Epidermal melanocyte (primary cell): ENCODE results near the gene MEIOC.
"Not testable (repeated sequence)": the region's sequence is repeated elsewhere in the genome, so short reads cannot be mapped to it uniquely, and the experiment has no call there.

Source experiments
- DNase-seq: peaks from one replicate; pipeline ENCODE4 v3.0.0; 2011; ENCODE audit warnings: low spot score; ENCODE audit not compliant: insufficient read length

MEIOC gene

DNA sequence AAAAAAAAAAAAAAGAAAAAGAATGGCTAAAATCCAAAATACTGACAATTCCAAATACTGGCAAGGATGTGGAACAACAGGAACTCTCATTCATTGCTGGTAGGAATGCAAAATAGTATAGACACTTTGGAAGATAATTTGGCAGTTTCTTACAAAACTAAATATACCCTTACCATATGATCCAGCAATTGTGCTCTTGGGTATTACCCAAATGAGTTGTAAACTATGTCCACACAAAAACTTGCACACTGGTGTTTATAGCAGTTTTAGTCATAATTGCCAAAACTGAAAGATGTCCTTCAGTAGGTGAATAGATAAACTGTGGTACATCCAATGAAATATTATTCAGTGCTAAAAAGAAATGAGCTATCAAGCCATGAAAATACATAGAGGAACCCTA lies 8.5 kb upstream of the MEIOC start:
- DNase-seq = no peak

DNA sequence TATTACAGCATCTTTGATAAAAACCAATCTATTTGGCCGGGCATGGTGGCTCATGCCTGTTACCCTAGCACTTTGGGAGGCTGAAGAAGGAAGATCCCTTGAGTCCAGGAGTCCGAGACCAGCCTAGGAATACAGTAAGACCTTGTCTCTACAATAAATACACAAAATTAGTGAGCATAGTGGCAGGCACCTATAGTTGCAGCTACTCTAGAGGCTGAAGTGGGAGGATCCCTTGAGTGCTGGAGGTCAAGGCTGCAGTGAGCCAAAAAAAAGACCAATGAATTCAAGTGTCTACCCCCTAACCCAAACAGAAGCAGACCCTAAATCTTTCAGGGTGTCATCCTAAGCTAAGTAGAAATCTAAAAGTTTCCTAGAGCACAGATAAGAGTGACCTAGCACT lies 7.3 kb upstream of the MEIOC start:
- no peak for DNase-seq

DNA sequence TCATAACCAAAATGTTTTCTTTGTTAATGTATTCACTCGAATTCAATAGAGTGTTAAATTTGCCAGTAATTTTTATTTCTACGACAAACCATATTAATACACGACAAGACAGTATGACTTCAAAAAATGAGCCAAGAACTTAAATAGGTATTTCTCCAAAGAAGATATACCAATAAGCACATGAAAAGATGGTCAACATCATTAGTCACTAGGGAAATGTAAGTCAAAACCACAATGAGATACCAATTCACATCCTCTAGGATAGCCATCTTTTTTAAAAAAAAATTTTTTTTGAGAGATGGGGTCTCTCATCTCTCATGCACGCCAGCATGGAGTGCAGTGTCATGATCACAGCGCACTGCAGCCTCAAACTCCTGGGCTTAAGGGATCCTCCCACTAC lies 5.0 kb upstream of the MEIOC start:
- DNase-seq = no peak

DNA sequence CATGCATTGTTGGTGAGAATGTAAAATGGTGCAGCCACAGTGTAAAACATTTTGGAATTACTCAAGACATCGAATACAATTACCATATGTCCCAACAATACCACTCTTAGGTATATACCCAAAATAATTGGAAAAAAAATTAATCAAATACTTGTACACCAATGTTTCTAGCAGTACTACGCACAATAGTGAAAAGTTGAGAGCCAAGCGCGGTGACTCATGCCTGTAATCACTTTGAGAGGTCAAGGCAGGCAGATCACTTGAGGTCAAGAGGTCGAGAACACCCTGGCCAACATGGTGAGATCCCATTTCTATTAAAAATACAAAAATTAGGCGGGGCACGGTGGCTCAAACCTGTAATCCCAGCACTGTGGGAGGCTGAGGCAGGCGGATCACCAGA lies 3.5 kb upstream of the MEIOC start:
- no peak for DNase-seq

DNA sequence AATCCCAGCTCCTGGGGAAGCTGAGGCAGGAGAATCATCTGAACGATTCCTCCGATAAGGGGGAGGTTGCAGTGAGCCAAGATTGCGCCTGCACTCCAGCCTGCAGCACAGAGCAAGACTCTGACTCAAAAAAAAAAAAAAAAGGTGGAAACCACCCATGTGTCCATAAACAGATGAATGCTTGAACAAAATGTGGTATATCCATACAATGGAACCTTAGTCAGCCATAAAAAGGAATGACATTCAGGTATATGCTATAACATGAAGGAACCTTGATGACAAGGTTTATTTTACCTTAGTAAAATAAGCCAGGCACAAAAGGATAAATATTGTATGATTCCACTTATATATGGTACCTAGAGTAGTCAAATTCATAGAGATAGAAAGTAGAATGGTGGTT lies 2.9 kb upstream of the MEIOC start:
- no peak for DNase-seq

DNA sequence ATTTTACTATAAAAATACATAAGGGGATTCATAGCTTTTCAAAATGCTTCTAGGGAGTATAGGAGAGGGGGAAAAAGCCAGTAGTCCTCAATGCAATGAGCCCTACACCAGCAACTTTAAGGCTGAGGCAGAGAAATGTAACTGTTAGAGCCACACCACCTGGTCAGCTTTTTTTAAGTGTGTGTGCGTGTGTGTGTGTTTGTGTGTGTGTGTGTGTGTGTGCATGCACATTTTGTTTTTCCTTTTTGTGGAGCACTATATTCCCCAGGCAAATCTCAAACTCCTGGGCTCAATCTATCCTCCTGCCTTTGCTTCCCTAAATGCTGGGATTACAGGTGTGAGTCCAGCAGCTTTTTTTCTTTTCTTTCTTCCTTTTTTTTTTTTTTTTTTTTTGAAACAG lies 2.3 kb upstream of the MEIOC start:
- DNase-seq = no peak

DNA sequence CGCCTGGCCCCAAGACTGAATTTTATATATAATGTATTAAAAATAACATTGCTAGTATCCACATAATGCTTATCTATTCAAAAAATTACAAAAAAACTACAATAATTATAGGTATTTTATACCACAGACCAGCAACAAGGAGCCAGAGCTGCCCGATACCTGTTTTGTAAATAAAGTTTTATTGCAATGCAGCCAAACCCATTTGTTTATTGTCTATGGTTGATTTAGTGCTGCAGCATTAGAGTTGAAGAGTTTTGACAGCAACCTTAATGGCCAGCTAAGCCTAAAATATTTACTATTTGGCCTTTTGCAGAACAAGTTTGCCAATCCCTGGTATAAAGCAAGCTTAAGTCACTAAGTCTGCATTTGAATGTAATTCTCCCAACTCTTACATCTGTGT lies 5.6 kb downstream of the MEIOC start:
- DNase-seq = no peak

DNA sequence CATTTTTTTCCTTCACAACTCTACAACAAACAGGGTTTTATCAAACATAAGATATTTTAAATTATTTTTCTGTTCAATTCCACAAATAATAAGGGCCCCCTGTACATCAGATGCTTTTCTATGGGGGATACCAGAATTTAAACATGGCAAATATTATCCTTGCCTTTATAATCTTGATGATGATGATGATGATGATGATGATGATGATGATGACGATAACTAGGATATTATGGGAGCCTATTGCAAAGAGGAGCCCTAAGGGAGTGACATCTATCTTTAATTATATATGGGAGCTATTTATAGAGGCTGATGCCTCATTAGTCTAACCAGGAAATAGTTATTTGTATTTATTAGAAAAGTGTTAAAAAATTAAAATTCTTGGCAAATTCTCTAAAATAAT lies 6.8 kb downstream of the MEIOC start:
- DNase-seq = no peak

DNA sequence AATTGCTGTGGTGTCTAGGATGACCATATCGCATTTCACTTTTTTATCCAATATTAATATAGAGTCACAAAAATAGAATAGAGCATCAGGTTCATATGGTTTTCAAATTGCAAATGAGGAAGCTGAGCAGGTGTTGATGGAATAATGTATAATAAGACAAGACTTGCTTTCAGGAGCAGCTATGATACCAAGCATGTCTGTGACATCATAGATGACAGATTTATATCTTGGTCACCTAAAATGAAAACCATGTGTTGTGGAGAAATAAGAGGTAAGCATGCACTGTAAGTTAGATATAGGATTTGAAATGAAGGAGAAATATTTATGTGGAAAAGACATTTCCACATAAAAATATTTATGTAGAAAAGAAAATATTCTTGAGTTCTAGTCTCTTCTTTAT lies 8.6 kb downstream of the MEIOC start:
- DNase-seq = no peak

DNA sequence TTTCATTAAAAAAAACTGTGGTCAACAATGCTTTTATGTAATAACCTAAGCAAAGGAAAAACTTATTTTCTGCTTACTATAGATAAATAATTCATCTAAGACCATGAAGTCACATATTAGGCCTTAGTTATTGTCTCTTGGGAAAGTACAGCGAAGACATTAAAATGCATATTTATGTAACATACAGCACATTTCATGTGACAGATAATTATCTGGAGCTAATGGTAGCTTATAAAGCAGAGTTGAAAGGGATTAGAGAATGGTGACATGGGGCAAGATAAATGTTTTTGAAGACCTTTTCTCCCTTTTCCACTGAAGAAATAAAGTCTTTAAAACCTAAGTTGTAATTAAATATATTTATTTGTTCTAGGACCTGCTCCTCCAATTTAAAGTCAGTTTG lies 9.7 kb downstream of the MEIOC start:
- DNase-seq = no peak

DNA sequence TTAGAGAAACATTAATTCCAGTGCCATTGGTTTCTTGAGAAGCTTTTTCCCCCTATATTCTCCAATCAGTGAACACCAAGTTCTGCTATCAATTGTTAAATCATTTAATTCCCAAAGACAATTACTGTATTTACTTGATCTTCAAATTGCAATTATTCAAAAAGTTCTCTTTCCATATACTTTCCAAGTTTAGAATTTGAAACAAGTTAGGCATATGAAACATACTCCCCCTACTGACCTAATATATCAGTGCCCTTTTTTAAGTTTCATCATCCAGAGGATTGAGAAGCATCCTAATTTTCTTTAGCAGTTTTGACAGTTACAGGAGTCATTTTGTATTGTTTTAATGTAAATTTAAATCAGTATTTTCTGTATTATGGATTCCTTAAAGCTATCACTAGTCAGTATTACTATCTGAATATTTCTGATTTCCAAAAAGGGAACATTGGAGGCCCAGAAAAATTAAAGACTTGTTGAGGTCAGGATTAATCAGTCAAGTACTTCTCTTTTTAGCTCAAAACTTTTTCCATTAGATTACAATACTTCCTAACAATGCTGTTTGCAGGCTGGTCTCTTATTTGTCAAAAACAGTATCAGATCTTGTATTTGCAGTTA lies 16.3 kb downstream of the MEIOC start:
- DNase-seq = no peak

DNA sequence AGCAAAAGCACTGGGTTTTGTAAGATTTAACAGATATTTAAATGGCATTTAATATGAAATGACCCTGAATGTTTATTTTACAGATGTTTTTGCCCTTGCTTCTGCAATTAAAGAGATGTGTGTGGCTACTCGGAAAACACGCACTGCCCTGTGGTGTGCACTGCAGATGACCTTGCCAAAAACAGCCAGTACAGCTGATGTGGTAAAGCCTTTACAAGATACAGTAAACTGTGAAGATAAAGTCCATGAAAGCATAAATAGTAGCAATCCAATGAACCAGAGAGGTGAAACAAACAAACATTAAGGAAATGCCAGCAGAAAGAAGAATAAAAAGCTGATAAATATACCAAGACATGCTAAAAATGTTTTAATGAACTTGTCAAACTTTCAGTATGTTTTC lies 17.6 kb downstream of the MEIOC start:
- no peak for DNase-seq

DNA sequence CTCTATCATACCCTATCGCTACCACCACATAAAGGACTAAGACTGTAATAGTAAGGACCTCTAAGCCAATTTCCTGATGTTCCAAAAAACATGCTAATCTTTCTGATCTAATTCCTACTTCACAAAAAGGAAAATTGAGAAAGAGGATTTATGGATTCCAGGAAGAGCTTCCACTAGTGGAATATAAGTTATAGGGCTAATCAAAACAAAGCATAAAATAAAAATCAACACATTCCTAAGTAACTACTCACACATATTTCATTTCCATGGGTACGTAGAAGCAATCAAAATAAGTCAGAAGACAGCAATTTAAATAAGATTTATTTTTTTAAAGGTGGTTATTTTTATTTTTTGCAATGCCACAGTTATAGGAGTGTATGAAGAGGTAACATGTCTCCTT lies 20.9 kb downstream of the MEIOC start:
- no peak for DNase-seq

DNA sequence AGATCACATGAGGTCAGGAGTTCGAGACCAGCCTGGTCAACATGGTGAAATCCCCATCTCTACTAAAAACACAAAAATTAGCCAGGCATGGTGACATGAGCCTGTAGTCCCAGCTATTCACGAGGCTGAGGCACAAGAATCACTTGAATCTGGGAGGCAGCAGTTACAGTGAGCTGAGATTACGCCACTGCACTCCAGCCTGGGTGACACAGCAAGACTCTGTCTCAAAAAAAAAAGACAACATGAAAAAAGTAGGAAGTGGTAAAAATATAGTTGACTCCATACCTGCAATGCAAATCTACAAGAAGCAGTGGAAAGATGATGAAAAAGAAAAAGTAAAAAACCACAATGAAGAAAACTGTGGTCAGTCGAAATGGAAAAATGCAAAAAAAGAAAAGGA lies 27.0 kb downstream of the MEIOC start:
- DNase-seq = not testable (repeated sequence)

DNA sequence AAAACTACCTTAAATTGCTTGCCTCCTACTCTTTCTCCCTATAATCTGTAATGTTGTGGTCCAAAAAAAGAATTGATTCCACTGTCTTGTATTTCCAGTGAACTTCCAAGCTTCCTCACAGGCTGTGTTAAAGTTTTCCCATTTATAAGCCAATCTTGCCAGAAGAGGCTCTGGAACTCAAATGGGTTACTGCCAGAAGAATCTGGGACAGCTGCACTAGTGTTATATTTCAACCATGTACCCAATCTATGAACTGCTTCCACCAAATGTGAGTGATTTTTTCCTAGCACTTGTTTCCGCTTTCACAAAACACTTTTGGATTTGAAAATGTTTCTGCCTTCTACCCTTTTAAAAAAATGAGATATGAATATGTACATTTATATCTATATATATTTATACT lies 31.5 kb downstream of the MEIOC start:
- DNase-seq = no peak

DNA sequence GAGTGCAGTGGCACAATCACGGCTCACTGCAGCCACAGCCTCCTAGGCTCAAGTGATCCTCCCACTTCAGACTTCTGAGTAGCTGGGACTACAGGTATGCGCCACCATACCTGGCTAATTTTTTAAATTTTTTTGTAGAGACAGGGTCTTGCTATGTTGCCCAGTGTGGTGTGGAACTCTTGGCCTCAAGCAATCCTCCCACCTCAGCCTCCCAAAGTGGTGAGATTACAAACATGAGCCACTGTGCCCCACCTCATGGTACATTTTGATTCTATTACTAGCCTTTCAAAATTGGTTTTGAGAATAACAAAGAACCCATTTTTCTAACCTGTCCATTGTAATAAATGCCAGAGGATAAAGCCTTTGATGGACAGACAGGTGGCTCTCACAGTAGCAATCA lies 31.9 kb downstream of the MEIOC start:
- DNase-seq = no peak

DNA sequence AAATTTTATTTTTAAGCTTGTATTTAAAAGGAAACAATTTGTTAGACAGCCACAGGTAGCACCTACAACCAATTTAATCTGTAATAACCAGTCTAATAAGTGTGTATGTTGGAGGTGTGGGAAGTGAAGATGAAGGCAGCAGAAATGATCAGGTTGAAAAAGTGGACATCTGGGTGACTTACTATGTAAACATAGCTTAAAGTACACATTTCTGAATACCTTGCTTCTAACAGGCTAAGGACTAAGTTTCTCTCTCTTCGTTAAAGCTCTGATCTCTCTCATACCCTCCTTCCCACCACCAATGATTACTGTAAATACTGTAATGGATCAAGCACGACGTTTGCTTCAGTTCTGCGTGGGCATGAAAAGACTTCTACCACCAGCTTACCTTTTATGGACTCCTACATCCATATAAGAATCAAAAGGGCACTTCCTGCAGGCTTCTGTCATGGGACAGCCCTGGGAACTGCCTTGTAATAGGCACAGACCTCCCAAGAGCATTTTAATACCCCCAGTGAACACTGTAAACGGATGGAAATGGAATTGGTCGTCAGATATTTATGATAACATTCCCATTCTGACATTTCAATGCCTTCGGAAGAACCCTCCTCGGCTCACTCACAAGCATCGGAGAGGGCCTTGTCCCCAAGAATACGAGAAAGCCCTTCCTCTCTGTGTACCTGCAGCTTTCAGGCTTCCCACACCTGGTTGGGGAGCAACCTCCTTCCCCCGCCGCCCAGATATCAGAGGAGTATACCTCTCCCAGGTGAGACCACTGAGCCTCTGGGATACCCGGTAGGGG lies 32.6 kb downstream of the MEIOC start:
- DNase-seq = peak; percentile 18

DNA sequence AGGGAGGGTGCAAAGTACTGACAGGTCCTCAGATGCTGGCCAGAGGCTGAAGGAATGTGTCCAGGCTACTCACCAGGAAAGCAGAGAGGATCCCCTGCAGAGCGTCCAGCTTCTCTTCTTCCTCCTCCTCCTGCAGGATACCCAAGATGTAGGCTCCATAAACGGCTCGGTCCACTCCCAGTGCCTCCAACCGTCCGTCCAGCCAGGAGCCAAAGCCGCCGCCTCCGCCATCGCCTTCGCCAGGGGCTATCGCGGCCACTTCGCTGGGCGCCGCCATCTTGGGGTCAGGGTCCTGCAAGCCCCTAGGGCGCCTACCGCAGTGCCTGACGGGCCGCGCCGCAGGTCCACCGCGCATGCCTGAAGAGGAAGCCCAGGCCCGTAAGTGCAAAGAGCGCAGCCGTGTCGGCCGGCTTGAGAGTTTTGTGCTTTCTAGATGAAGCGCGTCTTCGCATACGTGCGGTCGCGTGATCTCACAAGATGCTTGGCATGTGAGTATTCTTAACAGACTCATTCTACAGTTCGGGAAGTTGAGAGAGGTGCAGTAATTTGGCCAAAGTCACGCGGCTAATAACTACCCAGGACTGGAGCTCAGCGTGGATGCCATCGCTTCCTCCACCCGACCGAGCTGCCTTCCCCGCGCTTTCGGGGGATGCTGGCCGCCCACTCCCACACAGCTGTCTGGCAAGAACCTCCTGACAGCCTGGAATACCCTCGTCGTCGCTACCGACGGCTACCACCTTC lies 33.4 kb downstream of the MEIOC start, which contains the start of gene CCDC43:
Gene CCDC43 (minus strand): TSS at position 300 of the 741 bp plus-strand sequence. CDS start 23 bp downstream, at position 277.
- peak; percentile 96 for DNase-seq

DNA sequence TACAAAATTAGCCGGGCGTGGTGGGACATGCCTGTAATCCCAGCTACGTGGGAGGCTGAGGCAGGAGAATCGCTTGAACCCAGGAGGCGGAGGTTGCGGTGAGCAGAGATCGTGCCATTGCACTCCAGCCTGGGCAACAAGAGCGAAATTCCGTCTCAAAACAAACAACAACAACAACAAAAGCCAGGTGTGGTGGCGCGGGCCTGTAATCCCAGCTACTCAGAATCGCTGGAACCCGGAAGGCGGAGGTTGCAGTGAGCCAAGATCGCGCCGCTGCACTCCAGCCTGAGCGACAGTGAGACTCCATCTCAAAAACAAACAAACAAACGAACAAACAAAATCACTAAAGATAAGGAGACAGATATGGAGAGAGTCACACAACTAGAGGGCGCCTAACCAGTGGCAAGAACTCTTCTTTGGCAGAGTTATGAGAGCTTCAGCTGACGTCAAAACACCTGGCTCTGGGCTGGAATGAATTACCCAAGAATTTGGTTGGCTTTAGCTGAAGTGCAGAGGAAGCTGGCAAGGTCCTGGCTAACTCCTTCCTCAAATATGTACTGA lies 34.6 kb downstream of the MEIOC start:
- DNase-seq = not testable (repeated sequence)

DNA sequence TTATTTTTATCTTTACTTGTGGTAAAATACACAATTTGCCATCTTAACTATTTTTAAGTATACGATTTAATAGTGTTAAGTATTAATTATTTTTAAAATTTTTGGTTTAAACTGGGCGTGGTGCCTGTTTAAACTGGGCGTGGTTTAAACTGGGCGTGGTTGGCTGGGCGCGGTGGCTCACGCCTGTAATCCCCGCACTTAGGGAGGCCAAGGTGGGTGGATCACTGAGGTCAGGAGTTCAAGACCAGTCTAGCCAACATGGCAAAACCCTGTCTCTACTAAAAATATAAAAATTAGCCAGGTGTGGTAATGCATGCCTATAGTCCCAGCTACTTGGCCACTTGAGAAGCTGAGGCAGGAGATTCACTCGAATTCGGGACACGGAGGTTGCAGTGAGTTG lies 37.3 kb downstream of the MEIOC start:
- DNase-seq = no peak

DNA sequence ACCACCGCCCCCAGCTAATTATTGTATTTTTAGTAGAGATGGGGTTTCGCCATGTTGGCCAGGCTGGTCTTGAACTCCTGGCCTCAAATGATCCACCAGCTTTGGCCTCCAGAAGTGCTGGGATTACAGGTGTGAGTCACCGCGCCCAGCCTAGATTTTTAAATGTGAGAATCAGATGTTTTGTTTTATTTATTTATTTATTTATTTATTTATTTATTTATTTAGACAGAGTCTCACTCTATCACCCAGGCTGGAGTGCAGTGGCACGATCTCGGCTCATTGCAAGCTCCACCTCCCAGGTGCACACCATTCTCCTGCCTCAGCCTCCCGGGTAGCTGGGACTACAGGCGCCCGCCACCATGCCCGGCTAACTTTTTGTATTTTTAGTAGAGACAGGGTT lies 44.0 kb downstream of the MEIOC start:
- DNase-seq = not testable (repeated sequence)

DNA sequence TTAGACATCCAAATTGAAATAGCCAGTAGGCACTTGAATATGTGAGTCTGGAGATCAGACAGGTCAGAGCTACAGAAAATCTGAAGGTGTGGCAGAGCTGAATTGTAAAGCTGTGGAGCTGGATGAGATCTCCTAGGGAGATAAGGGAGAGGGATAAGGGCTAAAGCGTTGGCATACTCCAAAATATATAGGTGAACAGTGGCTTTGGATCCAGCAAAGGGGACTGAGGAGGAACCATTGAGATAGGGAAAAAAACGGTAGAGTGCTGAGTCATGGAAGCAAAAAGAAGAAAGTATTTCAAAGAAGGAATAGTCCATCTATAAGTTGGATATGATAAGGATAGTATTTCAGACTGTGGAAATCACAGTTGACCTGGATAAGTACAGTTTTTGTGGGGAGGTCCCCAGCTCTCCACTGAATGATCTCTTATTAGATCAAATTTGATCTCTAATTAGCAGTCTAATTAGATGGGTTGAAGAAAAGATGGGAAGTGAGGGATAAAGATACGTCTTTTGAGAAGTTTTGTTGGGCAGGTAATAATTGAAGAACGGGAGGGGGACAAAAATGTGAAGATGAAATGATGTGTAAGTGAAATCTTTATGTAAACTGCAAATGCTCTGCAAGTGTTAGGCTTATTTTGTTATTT lies 51.6 kb downstream of the MEIOC start:
- DNase-seq = no peak
